Activated B cell treated with CpG ODN at 0.5 μM for 24 hours (primary cell): ENCODE results near the gene RAD51B. TPM values are rescaled to one million over a fixed set of nuclear protein-coding genes. Genes with fewer than 3 reads are reported as not detected.

Experiments used
- ATAC-seq: fragments of 200-7000 bp; cut with Tn5 transposase; one replicate; pipeline ENCODE4 v1.10.0; 2021; ENCODE audit warnings: low read depth, mild to moderate bottlenecking, moderate library complexity
- CTCF ChIA-PET: fragments of 350-600 bp; sonication (Branson Sonifier 250); formaldehyde crosslinking; loops from one replicate; lab custom pipeline; 2021; ENCODE audit warnings: antibody characterized with exemption; lab: Charles Lee
- POLR2A ChIA-PET: fragments of 350-600 bp; sonication (Branson Sonifier 250); formaldehyde crosslinking; loops from one replicate; lab custom pipeline; 2021; ENCODE audit warnings: antibody characterized with exemption; lab: Charles Lee
- DNase-seq: peaks from one replicate; pipeline ENCODE4 v3.0.0; 2022
- H3K27ac Mint-ChIP-seq: one replicate; pipeline ENCODE4 v1.8.0; 2020; ENCODE audit warnings: mixed read lengths
- H3K27me3 Mint-ChIP-seq: one replicate; pipeline ENCODE4 v1.8.0; 2021; ENCODE audit warnings: mixed read lengths
- H3K36me3 Mint-ChIP-seq: one replicate; pipeline ENCODE4 v1.8.0; 2021; ENCODE audit warnings: low read depth, mixed read lengths
- H3K4me1 Mint-ChIP-seq: one replicate; pipeline ENCODE4 v1.8.0; 2021; ENCODE audit warnings: mixed read lengths
- H3K4me3 Mint-ChIP-seq: one replicate; pipeline ENCODE4 v1.8.0; 2020; ENCODE audit warnings: mild to moderate bottlenecking, mixed read lengths
- H3K9me3 Mint-ChIP-seq: one replicate; pipeline ENCODE4 v1.8.0; 2020; ENCODE audit warnings: mixed read lengths
- intact Hi-C: fragments of 100-400 bp; cut with micrococcal nuclease; formaldehyde crosslinking; loops from one replicate; pipeline ENCODE4 v1.15.1; 2024
- total RNA-seq: library from RNA; stranded (reverse); gene quantifications from 2 replicates; pipeline ENCODE4 v1.2.3, GENCODE V29; 2022
- TF ChIP-seq, protein P1 (sequence below): fragments of 200-600 bp; IDR thresholded peaks from one replicate; pipeline ENCODE4 v1.8.0; 2022; ENCODE audit warnings: antibody characterized with exemption, mild to moderate bottlenecking

The RAD51B gene
- total RNA-seq, 1 donor from 2014 or later: 53.9 TPM

DNA sequence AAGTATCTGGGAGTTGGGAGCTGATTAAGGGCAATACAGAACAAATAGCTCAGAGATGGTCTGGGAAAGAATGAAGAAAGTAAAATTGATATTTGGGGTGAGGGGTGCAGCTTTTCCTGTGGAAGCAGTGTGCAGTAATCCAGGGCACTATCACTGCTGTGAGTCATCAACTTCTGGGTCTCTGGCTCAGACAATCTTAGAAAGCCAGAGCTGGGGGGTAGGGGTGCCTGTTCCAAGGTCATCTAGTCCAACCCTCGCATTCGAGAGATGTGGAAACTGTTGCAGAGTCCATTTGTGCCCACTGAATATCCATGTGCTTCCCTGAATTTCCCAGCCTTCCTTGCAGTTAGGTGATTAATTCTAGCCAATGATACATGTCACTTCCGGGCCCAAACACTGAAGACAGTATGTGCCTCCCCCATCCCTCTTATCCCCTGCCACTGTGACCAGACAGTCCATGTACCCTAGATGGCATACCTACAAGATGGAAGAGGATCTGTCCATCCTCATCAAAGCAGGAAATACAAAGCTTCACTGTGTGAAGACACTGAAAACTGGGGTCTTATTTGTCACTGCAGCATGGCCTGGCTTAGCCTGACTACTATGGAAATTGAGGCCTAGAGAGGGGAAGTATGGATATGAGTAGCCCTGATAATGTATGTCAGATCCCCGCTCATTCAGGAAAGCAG, 921.4 kb downstream of the RAD51B start:
- H3K4me1 Mint-ChIP-seq: peaks cover 64% of the 10 kb centered on the region
- H3K27ac Mint-ChIP-seq: peak overlapping the region; percentile 86
- TF ChIP-seq, protein P1, sequence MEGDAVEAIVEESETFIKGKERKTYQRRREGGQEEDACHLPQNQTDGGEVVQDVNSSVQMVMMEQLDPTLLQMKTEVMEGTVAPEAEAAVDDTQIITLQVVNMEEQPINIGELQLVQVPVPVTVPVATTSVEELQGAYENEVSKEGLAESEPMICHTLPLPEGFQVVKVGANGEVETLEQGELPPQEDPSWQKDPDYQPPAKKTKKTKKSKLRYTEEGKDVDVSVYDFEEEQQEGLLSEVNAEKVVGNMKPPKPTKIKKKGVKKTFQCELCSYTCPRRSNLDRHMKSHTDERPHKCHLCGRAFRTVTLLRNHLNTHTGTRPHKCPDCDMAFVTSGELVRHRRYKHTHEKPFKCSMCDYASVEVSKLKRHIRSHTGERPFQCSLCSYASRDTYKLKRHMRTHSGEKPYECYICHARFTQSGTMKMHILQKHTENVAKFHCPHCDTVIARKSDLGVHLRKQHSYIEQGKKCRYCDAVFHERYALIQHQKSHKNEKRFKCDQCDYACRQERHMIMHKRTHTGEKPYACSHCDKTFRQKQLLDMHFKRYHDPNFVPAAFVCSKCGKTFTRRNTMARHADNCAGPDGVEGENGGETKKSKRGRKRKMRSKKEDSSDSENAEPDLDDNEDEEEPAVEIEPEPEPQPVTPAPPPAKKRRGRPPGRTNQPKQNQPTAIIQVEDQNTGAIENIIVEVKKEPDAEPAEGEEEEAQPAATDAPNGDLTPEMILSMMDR: no peak
- no peaks in the 10 kb centered on the region for H3K36me3 Mint-ChIP-seq
- peak overlapping the region; percentile 3 for H3K4me3 Mint-ChIP-seq
- intact Hi-C loops: loop anchor here (5.0 kb wide), 2 partner anchors 244 to 494 kb away; no protein-coding TSS in a partner anchor
- ChIA-PET CTCF (no interaction called here), POLR2A (interaction anchor here (1.0 to 1.4 kb wide), 4 partner anchors 46 to 56 kb away, joined by 3 to 4 read pairs (median 3); partner anchors contain the start of gene ZFP36L1)
- ATAC-seq (no peak), DNase-seq (no peak)
- no peaks in the 10 kb centered on the region for H3K27me3 Mint-ChIP-seq
- no peaks in the 10 kb centered on the region for H3K9me3 Mint-ChIP-seq

DNA sequence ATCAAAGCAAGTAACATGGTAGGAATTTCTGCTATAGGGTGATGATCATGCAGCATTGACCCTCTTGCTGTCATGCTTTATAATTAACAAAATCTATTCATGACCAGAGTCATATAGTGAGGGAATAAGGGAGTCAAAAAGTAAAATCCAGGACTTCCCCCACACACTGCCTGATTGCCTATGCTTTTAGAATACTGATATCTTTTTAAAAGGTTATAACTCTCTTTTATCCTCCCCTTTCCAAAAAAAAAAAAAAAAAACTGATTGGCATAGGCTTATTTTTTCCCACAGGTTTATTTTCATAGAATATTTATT, 921.9 kb downstream of the RAD51B start:
- Mint-ChIP-seq H3K27ac (peak overlapping the region; percentile 86), H3K9me3 (no peaks in the 10 kb centered on the region), H3K27me3 (no peaks in the 10 kb centered on the region), H3K4me1 (peaks cover 59% of the 10 kb centered on the region), H3K4me3 (peak overlapping the region; percentile 3), H3K36me3 (no peaks in the 10 kb centered on the region)
- ATAC-seq: no peak
- DNase-seq: no peak
- ChIA-PET CTCF (no interaction called here), POLR2A (interaction anchor here (1.2 to 2.4 kb wide), 3 partner anchors 46 to 54 kb away, joined by 3 to 28 read pairs (median 4); partner anchors contain the start of gene ZFP36L1)
- intact Hi-C loops: loop anchor here (5.0 kb wide), 2 partner anchors 244 to 494 kb away; no protein-coding TSS in a partner anchor
- TF ChIP-seq, protein P1: no peak

DNA sequence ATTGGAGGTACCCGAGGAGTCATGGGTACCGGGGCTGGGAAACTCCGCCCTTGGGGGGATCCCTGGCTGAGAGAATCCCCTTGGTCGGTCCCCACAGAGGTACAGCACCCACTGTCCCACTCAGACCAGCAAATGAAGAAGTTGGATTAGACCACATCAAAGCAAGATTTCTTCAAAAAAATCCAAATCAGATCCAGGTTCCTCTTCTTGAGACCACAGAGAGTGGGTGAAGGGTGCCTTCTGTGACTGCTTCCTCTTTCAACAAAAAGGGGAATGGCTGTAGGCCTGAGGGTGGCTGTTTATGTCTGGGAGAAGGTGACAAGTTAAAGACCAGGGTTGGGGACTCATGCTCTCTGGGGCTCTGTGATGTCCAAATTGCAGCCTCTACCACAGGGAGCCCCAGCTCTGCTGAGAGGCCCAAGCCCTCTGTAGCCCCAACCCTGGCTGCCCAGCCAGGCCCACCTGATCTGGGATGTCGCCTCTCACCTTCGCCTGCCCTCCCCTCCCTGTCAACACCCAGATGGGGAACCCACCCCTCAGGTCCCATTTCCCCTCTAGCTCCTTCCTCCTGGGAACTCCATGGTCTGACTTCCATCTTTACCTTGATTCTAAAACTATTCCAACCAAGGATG, 922.4 kb downstream of the RAD51B start:
- Mint-ChIP-seq H3K27ac (peak overlapping the region; percentile 86), H3K4me1 (peaks cover 54% of the 10 kb centered on the region), H3K4me3 (peak overlapping the region; percentile 32), H3K36me3 (no peaks in the 10 kb centered on the region), H3K9me3 (no peaks in the 10 kb centered on the region), H3K27me3 (no peaks in the 10 kb centered on the region)
- TF ChIP-seq, protein P1: no peak
- CTCF ChIA-PET: no interaction called here
- DNase-seq (peak; percentile 65), ATAC-seq (peak; percentile 89)
- intact Hi-C loops: loop anchor here (1.0 to 5.0 kb wide), 7 partner anchors 15 to 495 kb away; no protein-coding TSS in a partner anchor
- POLR2A ChIA-PET: interaction anchor here (1.0 to 2.4 kb wide), 6 partner anchors 45 to 474 kb away, joined by 3 to 28 read pairs (median 4); partner anchors contain the start of gene ZFP36L1

DNA sequence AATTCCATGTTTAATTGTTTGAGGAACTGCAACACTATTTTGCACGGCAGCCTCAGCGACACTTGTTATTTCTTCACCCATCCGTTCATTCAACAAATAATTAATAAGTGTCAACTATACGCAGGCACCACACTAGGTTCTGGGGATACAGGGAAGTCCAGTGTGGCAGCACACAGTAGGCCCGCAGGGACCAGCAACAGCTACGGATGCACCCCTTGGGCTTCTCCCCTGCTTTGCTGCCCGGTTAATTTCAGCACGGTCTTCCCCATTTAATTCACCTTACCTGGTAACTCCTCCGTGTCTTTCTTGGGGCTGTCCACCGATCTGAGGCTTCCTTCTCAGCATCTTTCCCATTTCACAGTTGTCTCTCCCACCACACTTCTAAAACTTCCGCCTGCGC, 925.0 kb downstream of the RAD51B start:
- intact Hi-C loops: loop anchor here (5.0 kb wide), 2 partner anchors 247 to 497 kb away; no protein-coding TSS in a partner anchor
- Mint-ChIP-seq H3K27me3 (no peaks in the 10 kb centered on the region), H3K27ac (no peak overlapping the region), H3K36me3 (no peaks in the 10 kb centered on the region), H3K4me3 (no peak overlapping the region), H3K4me1 (peaks cover 41% of the 10 kb centered on the region), H3K9me3 (no peaks in the 10 kb centered on the region)
- TF ChIP-seq, protein P1: no peak
- POLR2A ChIA-PET: interaction anchor here (1.0 kb wide), 1 partner anchor 35 kb away, joined by 4 read pairs; no protein-coding TSS in a partner anchor
- CTCF ChIA-PET: interaction anchor here (0.7 to 1.2 kb wide), 2 partner anchors 9 to 29 kb away, joined by 3 read pairs; no protein-coding TSS in a partner anchor
- DNase-seq: no peak
- ATAC-seq: no peak

DNA sequence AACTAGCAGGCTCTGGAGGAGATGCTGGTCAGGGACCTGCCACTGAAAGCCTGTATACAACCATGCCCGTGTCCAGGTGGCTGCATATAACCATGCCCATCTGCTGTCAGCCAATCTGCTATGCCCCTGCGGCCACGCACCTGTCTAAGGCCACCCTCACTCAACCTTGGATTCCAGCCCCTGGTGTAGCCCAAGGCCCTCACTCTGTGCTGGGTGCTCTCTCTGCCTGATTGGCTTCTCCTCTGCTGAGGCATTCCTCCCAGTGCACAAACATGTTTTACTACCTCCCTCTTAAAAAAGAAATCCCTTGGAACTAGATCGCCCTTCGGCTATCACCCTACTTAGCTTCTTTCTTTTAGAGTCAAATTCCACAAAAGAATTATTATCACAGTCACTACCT, 927.8 kb downstream of the RAD51B start:
- Mint-ChIP-seq H3K4me1 (peaks cover 15% of the 10 kb centered on the region), H3K27ac (no peak overlapping the region), H3K4me3 (no peak overlapping the region), H3K9me3 (no peaks in the 10 kb centered on the region), H3K27me3 (no peaks in the 10 kb centered on the region), H3K36me3 (no peaks in the 10 kb centered on the region)
- ChIA-PET POLR2A (no interaction called here), CTCF (no interaction called here)
- TF ChIP-seq, protein P1: no peak
- intact Hi-C loops: no loop called here
- no peak for DNase-seq
- ATAC-seq: no peak
